ENCODE results near the gene KLHL34. TPM values are rescaled to one million over a fixed set of nuclear protein-coding genes. Genes with fewer than 3 reads are reported as not detected.

The KLHL34 gene
- total RNA-seq, 1 donor from 2014 or later, result 0.26 TPM

DNA sequence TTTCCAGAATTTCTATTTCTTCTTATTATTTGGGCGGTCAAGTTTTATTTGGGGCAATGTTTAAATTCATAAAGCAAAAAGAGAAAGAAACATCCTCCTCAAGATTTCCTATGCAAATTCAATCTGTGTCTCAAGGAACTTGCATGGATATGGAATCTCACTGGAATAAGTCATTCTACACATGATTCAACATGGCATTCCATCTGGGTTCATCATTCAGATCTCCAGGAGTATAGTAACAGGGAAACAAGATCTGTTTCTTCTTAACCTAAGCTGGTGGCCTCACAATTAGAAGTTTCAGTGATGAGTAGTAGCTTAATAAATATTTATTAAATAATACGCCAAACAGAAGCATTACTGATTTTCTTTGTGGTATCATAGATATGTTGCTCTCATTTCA lies 19.8 kb downstream of the KLHL34 start:
- Mint-ChIP-seq H3K4me1 (ENCODE audit: low read depth) (no peaks in the 10 kb centered on the region), H3K27me3 (ENCODE audit: insufficient read depth) (no peaks in the 10 kb centered on the region), H3K4me3 (no peak overlapping the region), H3K36me3 (ENCODE audit: low read depth) (no peaks in the 10 kb centered on the region), H3K27ac (no peak overlapping the region), H3K9me3 (no peaks in the 10 kb centered on the region)
- intact Hi-C loops (cut with micrococcal nuclease), result no loop called here
- no peak for DNase-seq (ENCODE audit: low spot score)

DNA sequence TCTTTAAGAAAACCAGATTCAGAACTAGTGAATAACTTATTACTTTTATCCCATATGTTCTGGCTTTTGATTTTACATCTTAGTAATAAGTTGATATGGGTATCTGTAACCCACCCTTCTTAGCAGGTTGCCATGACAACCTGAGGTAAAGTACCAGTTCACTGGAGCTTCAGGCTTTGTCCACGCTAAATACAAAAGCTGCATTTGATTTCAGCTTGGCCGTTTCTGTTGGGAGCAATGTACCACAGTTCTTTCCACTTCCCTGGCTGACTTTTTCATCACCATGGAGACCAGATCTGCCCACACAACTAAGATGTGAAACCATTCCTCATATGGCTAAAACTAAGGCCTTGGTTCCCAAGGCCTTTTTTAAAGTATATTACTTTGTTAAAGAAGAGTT lies 26.1 kb downstream of the KLHL34 start:
- no peaks in the 10 kb centered on the region for H3K4me1 Mint-ChIP-seq (ENCODE audit: low read depth)

DNA sequence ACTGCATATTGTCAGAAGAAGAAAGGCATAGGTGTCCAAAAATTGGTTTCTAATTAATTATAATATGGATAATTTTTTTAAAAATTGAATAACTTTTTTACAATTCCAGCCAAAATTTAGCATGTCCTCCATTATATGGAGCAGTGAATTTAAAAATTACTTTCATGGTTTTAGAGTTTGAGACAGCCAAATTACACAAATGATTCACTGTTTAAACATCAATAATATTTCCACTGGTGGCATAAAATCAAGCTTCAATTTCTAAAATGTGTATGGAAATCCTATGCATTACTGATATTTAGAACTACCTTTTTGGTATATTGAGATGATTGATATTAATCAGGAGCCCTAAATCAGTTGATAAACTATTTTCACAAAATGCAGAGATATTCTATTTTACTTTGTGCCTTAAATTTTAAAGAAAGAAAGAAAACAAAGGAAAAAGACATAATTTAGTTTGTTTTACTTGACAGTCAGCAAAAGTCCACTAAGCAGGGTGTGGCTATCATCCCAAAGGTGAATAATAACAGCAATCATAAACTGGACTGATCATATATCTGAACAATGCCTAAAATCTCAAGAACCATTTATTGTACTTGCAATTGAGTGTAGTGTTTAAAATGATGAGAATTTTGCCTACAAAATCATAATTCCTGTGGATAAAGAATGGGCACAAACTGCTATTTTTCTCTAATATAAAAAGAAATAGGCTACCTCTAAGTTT lies 34.2 kb downstream of the KLHL34 start:
- Mint-ChIP-seq H3K4me1 (ENCODE audit: low read depth) (no peaks in the 10 kb centered on the region), H3K4me3 (no peak overlapping the region), H3K27me3 (ENCODE audit: insufficient read depth) (no peaks in the 10 kb centered on the region), H3K9me3 (no peaks in the 10 kb centered on the region), H3K27ac (no peak overlapping the region), H3K36me3 (ENCODE audit: low read depth) (no peaks in the 10 kb centered on the region)
- intact Hi-C loops (cut with micrococcal nuclease), result no loop called here
- DNase-seq (ENCODE audit: low spot score), result no peak

More for the DNA sequence above, 26.1 kb downstream of the KLHL34 start:
- H3K9me3 Mint-ChIP-seq, result no peaks in the 10 kb centered on the region
- H3K36me3 Mint-ChIP-seq (ENCODE audit: low read depth), result no peaks in the 10 kb centered on the region
- intact Hi-C loops (cut with micrococcal nuclease), result no loop called here
- DNase-seq (ENCODE audit: low spot score), result no peak
- H3K27me3 Mint-ChIP-seq (ENCODE audit: insufficient read depth), result no peaks in the 10 kb centered on the region
- H3K27ac Mint-ChIP-seq, result no peak overlapping the region
- H3K4me3 Mint-ChIP-seq, result no peak overlapping the region

DNA sequence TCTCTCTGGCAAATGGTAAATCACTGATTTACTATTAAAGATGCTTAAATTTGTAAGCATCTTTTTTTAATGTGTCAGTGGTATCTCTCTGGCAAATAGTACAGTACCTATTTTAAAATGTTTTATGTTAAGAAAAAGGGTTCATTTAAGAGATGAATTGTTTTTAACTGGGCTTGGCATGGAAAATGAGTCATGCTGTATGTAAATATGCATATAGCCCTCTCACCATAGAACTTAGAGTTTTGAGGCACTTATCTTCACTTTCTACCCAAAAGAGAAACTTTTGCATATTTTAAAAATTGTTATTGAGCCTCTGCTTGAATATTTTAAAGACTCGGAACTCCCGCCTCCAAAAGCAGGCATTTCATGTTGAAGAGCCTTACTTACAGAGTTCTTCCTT lies 37.9 kb downstream of the KLHL34 start:
- Mint-ChIP-seq H3K4me3 (no peak overlapping the region), H3K4me1 (ENCODE audit: low read depth) (no peaks in the 10 kb centered on the region), H3K9me3 (no peaks in the 10 kb centered on the region), H3K27me3 (ENCODE audit: insufficient read depth) (no peaks in the 10 kb centered on the region), H3K36me3 (ENCODE audit: low read depth) (no peaks in the 10 kb centered on the region), H3K27ac (no peak overlapping the region)
- intact Hi-C loops (cut with micrococcal nuclease), result no loop called here
- DNase-seq (ENCODE audit: low spot score), result no peak

DNA sequence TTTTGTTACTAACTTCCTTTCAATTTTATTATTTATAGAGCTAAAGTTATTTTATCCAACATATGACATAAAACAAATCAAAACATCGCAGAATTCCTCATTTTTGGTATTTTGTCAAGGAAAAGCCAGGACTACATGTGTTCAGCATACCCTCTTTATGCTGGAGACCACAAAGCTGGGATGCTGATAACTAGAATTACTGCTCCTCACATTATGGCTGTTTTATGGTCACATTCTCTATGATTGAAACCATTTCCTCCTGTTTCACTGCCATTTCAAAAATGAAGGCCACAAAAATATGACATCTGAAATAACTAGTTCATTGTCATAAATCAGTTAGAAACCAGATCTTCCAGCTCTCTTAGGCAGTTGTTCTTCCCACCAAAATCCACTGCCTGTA lies 41.7 kb downstream of the KLHL34 start:
- H3K4me3 Mint-ChIP-seq, result no peak overlapping the region
- H3K9me3 Mint-ChIP-seq, result no peaks in the 10 kb centered on the region
- intact Hi-C loops (cut with micrococcal nuclease), result no loop called here
- no peak for DNase-seq (ENCODE audit: low spot score)
- H3K36me3 Mint-ChIP-seq (ENCODE audit: low read depth), result peaks cover 1% of the 10 kb centered on the region
- H3K27ac Mint-ChIP-seq, result no peak overlapping the region
- H3K27me3 Mint-ChIP-seq (ENCODE audit: insufficient read depth), result no peaks in the 10 kb centered on the region
- no peaks in the 10 kb centered on the region for H3K4me1 Mint-ChIP-seq (ENCODE audit: low read depth)

DNA sequence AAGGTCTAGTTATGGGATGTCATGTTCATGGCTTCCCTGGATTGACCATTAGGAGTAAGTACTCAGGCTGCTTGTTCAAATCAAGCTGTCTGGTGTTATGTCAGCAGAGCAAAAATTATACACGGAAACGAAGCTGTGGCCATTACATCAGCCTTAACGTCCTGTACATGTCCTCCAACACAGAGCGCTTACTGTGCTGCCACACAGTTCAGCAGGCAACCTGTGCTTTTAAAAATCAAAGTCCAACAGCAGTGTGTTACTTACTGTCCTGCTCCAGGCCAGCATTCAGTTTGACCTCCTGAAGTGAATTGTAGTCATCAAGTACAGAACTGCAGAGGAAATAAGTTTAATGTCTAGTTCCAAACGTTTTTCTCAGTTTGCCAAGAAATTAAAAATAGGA lies 46.0 kb downstream of the KLHL34 start:
- no peaks in the 10 kb centered on the region for H3K4me1 Mint-ChIP-seq (ENCODE audit: low read depth)
- peaks cover 1% of the 10 kb centered on the region for H3K36me3 Mint-ChIP-seq (ENCODE audit: low read depth)
- no peaks in the 10 kb centered on the region for H3K9me3 Mint-ChIP-seq
- H3K27ac Mint-ChIP-seq, result no peak overlapping the region
- no peak overlapping the region for H3K4me3 Mint-ChIP-seq
- intact Hi-C loops (cut with micrococcal nuclease), result no loop called here
- no peaks in the 10 kb centered on the region for H3K27me3 Mint-ChIP-seq (ENCODE audit: insufficient read depth)
- DNase-seq (ENCODE audit: low spot score), result no peak

DNA sequence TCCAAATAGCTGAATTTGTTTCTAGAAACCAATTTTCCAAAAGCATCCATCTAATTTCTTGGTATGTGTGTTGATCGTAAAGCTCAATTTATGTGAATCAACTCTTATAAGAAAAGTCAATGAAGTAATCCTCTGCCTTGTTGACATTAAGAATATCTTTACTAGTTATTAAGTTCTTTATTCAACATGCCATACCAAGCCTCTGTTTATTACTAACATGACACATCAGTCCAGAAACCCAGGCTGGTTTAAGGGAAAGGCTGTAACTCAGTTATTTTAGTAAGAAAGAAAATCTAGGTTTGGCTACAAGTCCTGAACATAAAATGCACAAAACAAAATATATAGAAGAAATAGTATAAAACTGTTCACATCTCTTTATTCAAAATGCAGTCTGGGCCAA lies 48.0 kb downstream of the KLHL34 start:
- DNase-seq (ENCODE audit: low spot score), result no peak
- Mint-ChIP-seq H3K4me3 (no peak overlapping the region), H3K9me3 (no peaks in the 10 kb centered on the region), H3K4me1 (ENCODE audit: low read depth) (no peaks in the 10 kb centered on the region), H3K36me3 (ENCODE audit: low read depth) (peaks cover 1% of the 10 kb centered on the region), H3K27me3 (ENCODE audit: insufficient read depth) (no peaks in the 10 kb centered on the region), H3K27ac (no peak overlapping the region)
- intact Hi-C loops (cut with micrococcal nuclease), result no loop called here

DNA sequence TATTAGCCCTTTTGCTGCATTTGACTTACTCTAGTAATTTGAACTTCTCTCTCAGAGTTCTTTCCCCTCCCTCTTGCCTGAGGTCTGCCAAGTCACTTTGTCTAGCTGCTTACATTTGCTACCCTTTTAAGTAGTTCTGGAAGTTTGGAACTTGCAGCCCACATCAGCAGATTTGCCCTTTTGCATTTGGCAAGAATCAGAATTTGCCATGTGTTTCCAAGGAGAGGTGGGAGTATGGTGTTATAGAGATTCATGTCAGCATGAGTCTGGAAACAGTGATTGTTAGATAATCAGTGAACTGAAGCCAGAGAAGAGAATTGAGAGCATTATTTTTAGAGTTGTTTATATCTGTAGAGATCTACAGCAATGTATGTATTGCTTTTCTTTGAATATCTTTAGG lies 52.1 kb downstream of the KLHL34 start:
- Mint-ChIP-seq H3K27me3 (ENCODE audit: insufficient read depth) (no peaks in the 10 kb centered on the region), H3K36me3 (ENCODE audit: low read depth) (no peaks in the 10 kb centered on the region), H3K4me3 (no peak overlapping the region), H3K9me3 (no peaks in the 10 kb centered on the region), H3K27ac (no peak overlapping the region), H3K4me1 (ENCODE audit: low read depth) (no peaks in the 10 kb centered on the region)
- intact Hi-C loops (cut with micrococcal nuclease), result no loop called here
- DNase-seq (ENCODE audit: low spot score), result no peak

Other genes starting within 250 kb of the KLHL34 start
- gene SMPX, start 99.8 kb upstream of the KLHL34 start, total RNA-seq, result not detected in 2 replicates
- 10.5 and 11.3 TPM in 2 replicates for gene MBTPS2, start 181.3 kb upstream of the KLHL34 start, total RNA-seq
- gene YY2, start 197.7 kb upstream of the KLHL34 start, total RNA-seq, result 2.2 and 2.3 TPM in 2 replicates

Data from activated T-helper 1 cell treated with anti-CD3 and anti-CD28 coated beads, Interleukin-12 subunit alpha, Interleukin-12 subunit beta, Interleukin-2, Interleukin-4 antibody, amounts not matched to agents 30 ng/mL and 10 ng/mL and 1 ng/mL, durations not matched to agents 14 hours and 24 hours and 36 hours (primary cell).